DND-41 (cell line): Measurements from ENCODE around the gene MACROD2.

Source experiments
- ATAC-seq: fragments of 200-7000 bp; cut with Tn5 transposase; 3 replicates; pipeline ENCODE4 v1.9.1; 2021; ENCODE audit warnings: low read depth; ENCODE audit not compliant: insufficient read depth
- DNase-seq: peaks from one replicate; pipeline ENCODE4 v3.0.0-alpha.2; 2020
- H2AFZ ChIP-seq: 2 replicates; pipeline ENCODE4 v1.6.0; 2012; ENCODE audit warnings: low read depth, low read length
- H3K27ac ChIP-seq: 2 replicates; pipeline ENCODE4 v1.5.1; 2012; ENCODE audit warnings: low read length, inconsistent platforms
- H3K27me3 ChIP-seq: fragments of 200-600 bp; sonication (generic); 2 replicates; pipeline ENCODE4 v1.6.0; 2012; ENCODE audit warnings: low read length, mild to moderate bottlenecking, inconsistent platforms; ENCODE audit not compliant: insufficient read depth, poor library complexity
- H3K36me3 ChIP-seq: 2 replicates; pipeline ENCODE4 v1.5.1; 2012; ENCODE audit warnings: low read length, inconsistent platforms; ENCODE audit not compliant: insufficient read depth
- H3K4me1 ChIP-seq: 2 replicates; pipeline ENCODE4 v1.5.1; 2012; ENCODE audit warnings: mild to moderate bottlenecking, low read length; ENCODE audit not compliant: insufficient read depth
- H3K4me2 ChIP-seq: 2 replicates; pipeline ENCODE4 v1.6.0; 2012; ENCODE audit warnings: mild to moderate bottlenecking, moderate library complexity, low read length, inconsistent platforms; ENCODE audit not compliant: insufficient read depth
- H3K4me3 ChIP-seq, 2 experiments: fragments of 200-600 bp in 1 of 2; shearing (Covaris generic) in 1 of 2; 2 replicates each; pipeline ENCODE4 v1.5.1; 2012 to 2016; ENCODE audit warnings: inconsistent platforms in 2 of 2, low read length in 2 of 2, mild to moderate bottlenecking in 2 of 2, low read depth in 1 of 2, moderate library complexity in 1 of 2
- H3K79me2 ChIP-seq: 2 replicates; pipeline ENCODE4 v1.6.0; 2012; ENCODE audit warnings: low read length, inconsistent platforms; ENCODE audit not compliant: insufficient read depth
- H3K9ac ChIP-seq: 2 replicates; pipeline ENCODE4 v1.6.0; 2012; ENCODE audit warnings: low read depth, mild to moderate bottlenecking, inconsistent platforms, low read length, moderate library complexity
- H3K9me3 ChIP-seq: 2 replicates; pipeline ENCODE4 v1.5.1; 2012; ENCODE audit warnings: low read length, moderate library complexity, mild to moderate bottlenecking, inconsistent platforms; ENCODE audit not compliant: insufficient read depth, severe bottlenecking
- H4K20me1 ChIP-seq: 2 replicates; pipeline ENCODE4 v1.6.0; 2012; ENCODE audit warnings: low read length; ENCODE audit not compliant: insufficient read depth
- CTCF ChIP-seq: IDR thresholded peaks from 2 replicates; pipeline ENCODE4 v1.5.1; 2012; ENCODE audit warnings: borderline replicate concordance, low read length, moderate library complexity, mild to moderate bottlenecking; ENCODE audit not compliant: poor library complexity, severe bottlenecking; ENCODE audit errors: extremely low read depth
- EZH2 ChIP-seq: IDR thresholded peaks from 3 replicates; pipeline ENCODE4 v1.6.1; 2012; ENCODE audit warnings: borderline replicate concordance, low read depth, mild to moderate bottlenecking, moderate library complexity, low read length, inconsistent platforms; ENCODE audit not compliant: severe bottlenecking

MACROD2 gene

GRCh38 chr20:14892782-14893181, 897.5 kb downstream of the MACROD2 start:
- Histone ChIP-seq H3K4me1 (peaks cover 7% of the 10 kb centered on the region), H3K4me3 (no peak overlapping the region), H3K4me2 (no peak overlapping the region), H3K27me3 (no peaks in the 10 kb centered on the region), H3K27ac (no peak overlapping the region), H3K79me2 (no peaks in the 10 kb centered on the region), H3K9ac (no peak overlapping the region), H3K36me3 (no peaks in the 10 kb centered on the region), H2AFZ (no peak overlapping the region), H4K20me1 (no peaks in the 10 kb centered on the region), H3K9me3 (no peaks in the 10 kb centered on the region)
- no peak for TF ChIP-seq CTCF
- no peak for TF ChIP-seq EZH2
- DNase-seq = no peak
- ATAC-seq = no peak

DNA sequence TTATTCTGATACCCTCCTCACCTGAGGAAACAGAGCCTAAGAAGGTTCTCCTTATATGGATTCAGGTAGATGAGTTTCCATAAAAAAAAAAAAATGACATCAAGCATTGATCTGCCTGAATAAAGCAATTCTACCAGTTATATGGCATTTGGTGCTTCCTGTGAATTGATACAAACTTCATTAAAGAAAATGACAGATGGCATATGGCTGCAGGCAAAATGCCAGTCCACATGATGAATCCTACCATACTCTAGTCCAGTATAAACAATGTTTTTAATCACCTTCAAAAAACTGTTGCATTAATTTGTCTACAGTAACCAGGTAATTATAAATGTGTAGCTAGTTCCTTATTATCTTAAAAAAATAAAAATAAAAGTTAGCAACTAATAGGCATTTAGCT, 901.3 kb downstream of the MACROD2 start:
- no peak for DNase-seq

DNA sequence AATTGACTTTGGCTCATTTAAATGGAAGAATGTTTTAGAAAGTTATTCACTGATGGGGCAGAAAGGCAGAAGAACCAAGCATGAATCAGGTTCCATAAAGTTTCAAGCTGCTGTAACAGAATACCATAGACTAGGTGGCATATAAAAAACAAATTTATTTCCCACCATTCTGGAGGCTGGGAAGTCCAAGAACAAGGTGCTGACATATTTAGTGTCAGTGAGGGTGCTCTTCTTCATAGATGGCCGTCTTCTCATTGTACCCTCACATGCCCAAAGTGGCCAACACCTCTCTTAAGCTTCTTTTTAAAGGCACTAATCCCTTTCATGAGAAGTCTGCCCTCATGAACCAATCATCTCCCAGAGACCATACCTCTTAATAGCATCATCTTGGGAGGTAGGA, 902.3 kb downstream of the MACROD2 start:
- Histone ChIP-seq H3K9me3 (no peaks in the 10 kb centered on the region), H3K4me3 (no peak overlapping the region), H3K4me1 (no peaks in the 10 kb centered on the region), H3K27me3 (no peaks in the 10 kb centered on the region), H4K20me1 (no peaks in the 10 kb centered on the region), H2AFZ (no peak overlapping the region), H3K36me3 (no peaks in the 10 kb centered on the region), H3K79me2 (no peaks in the 10 kb centered on the region), H3K27ac (no peak overlapping the region), H3K9ac (no peak overlapping the region), H3K4me2 (no peak overlapping the region)
- ATAC-seq (no peak), DNase-seq (no peak)
- no peak for TF ChIP-seq CTCF
- no peak for TF ChIP-seq EZH2

More for the DNA sequence above, 901.3 kb downstream of the MACROD2 start:
- no peak overlapping the region for H3K9ac ChIP-seq
- no peak for ATAC-seq
- no peaks in the 10 kb centered on the region for H3K79me2 ChIP-seq
- no peaks in the 10 kb centered on the region for H3K4me1 ChIP-seq
- no peak overlapping the region for H3K4me2 ChIP-seq
- no peaks in the 10 kb centered on the region for H3K36me3 ChIP-seq
- no peak overlapping the region for H2AFZ ChIP-seq
- H3K4me3 ChIP-seq = no peak overlapping the region
- H3K27ac ChIP-seq = no peak overlapping the region
- H3K9me3 ChIP-seq = no peaks in the 10 kb centered on the region
- no peaks in the 10 kb centered on the region for H4K20me1 ChIP-seq
- H3K27me3 ChIP-seq = no peaks in the 10 kb centered on the region
- TF ChIP-seq CTCF (no peak), EZH2 (no peak)
